Stimulated activated naive CD4-positive, alpha-beta T cell (primary cell): Measurements from ENCODE around the gene VAV2.

ENCODE experiments used
- DNase-seq, 6 experiments: peaks; one replicate each; lab custom pipeline; 2025; lab: John Stamatoyannopoulos, UW

VAV2 gene

DNA sequence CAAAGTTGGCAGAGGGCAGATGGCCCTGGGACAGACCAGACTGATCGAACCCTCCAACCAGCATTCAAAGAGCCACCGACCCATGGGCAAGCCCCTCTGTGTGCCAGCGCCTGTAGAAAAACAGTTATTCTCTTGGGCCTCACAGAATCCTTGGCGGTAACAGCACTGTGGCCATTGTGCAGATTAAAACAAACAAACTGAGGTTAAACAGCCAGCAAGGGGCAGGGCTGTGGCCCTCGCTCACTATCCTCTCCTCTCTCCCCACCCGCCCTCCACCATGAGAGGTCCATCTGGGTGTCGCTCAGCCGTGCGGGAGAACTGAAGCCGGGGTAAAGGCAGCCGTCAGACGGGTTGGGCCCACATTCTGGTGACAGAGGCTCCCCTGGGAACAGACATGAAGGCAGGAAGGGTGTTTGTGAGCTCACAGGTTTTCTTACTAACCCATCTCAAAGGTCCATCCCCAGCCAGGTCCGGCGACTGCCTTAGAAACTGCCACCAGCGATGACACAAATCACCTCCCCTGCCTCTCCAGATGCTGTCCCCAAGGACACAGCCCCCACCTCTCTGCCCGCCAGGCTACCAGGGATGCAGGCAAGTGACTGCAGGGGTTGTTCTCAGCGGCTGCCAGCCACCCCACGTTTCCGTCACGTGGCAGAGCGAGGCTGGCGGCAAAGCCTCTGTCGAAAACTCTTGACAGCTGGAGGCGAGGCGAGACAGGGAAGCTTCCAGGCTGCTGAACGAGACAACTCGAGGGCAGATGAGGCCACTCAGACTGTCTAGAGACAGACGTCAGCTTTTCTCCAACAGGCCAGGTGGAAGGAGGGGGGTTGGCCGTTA lies 178.2 kb downstream of the VAV2 start:
- DNase-seq: no peak

GRCh38 chr9:133812941-133813748 lies 179.0 kb downstream of the VAV2 start:
- no peak for DNase-seq

GRCh38 chr9:133812077-133812868 lies 179.9 kb downstream of the VAV2 start:
- no peak for DNase-seq

- no peak for DNase-seq
Measured at GRCh38 chr9:133811471-133811870, 180.7 kb downstream of the VAV2 start.

DNA sequence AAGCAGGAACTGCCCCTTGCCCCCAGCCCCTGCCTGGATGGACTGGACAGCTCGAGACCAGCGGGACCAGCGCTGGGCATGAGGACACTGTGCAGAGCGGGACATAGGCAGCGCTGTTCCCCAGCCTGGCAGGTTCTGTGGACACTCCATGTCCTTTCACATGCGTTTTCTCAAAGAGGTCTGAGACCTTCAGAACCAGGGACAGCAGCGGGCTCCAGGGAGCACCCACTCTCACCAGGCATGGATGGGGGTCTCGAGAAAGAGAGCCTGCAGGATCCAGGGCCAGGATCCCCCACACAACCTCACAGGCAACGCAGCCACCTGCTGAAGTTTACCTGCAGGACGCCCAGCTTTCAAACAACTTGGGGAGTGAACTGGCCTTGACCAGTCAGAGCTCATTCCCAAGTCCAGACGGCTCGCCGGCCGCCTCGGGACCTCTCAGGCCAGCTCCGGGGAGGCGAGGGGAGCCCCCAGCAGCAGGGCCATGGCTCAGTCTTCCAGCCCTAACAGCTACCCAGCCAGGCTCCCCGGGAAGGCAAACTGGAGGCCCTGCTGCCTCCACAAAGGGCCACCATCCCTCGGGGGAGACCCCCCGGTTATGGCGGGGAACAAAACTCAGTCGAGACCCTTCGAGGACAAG lies 181.4 kb downstream of the VAV2 start:
- DNase-seq: no peak

- no peak for DNase-seq
Measured at GRCh38 chr9:133809335-133809734, 182.8 kb downstream of the VAV2 start.

GRCh38 chr9:133807818-133808217 lies 184.3 kb downstream of the VAV2 start:
- no peak for DNase-seq

DNA sequence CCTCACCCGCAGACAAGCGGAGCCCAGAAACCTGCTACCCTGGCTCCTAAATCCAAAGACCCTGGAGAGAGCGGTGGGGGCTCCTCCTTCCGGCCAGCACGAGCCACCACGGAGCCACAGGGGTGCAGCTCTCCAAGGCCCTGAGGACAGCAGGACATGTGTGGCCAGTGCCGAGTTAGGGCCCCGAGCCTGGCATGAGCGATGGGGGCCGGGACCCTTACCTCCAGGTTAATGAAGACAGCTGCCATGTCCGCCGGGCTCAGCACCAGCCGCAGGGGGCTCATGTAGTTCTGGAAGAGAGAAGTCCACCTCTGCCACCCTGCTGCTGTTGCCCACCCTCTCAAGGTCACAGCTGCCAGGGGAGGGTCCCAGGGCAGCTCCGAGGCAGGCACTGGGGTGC lies 185.1 kb downstream of the VAV2 start:
- no peak for DNase-seq

DNA sequence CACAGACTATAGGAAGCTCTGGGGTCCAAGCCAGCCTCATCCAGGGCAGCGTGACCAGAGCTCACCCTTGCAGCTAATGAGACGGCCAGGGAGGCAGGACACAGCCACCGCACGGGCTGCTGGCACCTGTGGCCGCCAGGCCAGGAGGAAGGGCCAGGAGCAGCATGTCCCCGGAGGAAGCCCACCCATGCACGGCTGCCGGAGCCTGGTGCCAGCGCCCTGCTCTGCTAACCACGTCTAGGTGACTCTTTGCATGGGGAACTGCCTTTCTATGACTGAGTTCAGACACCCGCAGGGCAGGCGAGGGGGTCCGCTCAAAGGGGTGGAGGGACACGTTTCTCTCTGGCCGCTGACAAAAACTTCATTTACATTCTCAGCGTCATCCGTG lies 185.5 kb downstream of the VAV2 start:
- no peak for DNase-seq

GRCh38 chr9:133805876-133806622 lies 186.1 kb downstream of the VAV2 start:
- no peak for DNase-seq

- no peak for DNase-seq
Measured at GRCh38 chr9:133804199-133804598, 187.9 kb downstream of the VAV2 start.

- no peak for DNase-seq
Measured at GRCh38 chr9:133803745-133804144, 188.4 kb downstream of the VAV2 start.

GRCh38 chr9:133803028-133803585 lies 189.0 kb downstream of the VAV2 start:
- DNase-seq: no peak

DNA sequence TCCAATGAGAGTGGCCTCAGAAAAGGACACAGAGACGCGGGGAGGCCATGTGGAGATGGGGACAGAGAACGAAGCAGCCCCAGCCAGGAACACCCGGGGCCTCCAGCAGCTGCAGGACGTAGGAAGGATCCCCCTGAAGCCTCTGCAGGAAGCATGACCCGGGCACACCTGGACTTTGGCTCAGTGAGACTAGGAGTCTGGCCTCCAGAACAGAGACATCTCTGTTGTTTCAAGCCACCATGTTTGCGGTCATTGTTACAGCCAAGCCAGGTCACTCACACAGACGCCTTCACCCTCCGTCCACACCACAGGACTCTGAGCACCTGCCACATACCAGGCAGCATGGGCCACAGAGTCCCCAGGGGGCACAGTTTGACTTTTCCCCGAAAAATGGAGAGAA lies 190.4 kb downstream of the VAV2 start:
- DNase-seq: no peak

- no peak for DNase-seq
Measured at GRCh38 chr9:133800266-133800665, 191.9 kb downstream of the VAV2 start.

DNA sequence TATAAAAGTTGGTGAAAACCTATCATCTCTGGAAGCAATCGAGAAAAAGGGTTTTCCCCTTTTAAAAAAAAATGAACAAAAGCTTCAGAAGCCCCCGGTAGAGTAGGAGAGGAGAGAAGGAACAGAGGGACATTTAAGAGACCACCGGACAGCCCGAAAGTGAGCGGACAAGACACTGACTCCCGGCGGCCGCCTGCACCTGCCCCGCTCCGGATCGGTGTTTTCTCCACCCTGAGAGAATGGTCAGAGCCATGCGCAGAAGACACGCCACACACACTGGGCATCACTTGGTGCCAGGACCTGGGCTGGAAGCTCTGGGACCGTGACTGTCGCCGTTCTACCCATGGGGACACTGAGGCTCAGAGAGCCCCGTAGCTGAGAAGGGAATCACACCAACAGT lies 192.4 kb downstream of the VAV2 start:
- no peak for DNase-seq

GRCh38 chr9:133799106-133799505 lies 193.0 kb downstream of the VAV2 start:
- DNase-seq: no peak

- DNase-seq: no peak
Measured at GRCh38 chr9:133798160-133798559, 194.0 kb downstream of the VAV2 start.

DNA sequence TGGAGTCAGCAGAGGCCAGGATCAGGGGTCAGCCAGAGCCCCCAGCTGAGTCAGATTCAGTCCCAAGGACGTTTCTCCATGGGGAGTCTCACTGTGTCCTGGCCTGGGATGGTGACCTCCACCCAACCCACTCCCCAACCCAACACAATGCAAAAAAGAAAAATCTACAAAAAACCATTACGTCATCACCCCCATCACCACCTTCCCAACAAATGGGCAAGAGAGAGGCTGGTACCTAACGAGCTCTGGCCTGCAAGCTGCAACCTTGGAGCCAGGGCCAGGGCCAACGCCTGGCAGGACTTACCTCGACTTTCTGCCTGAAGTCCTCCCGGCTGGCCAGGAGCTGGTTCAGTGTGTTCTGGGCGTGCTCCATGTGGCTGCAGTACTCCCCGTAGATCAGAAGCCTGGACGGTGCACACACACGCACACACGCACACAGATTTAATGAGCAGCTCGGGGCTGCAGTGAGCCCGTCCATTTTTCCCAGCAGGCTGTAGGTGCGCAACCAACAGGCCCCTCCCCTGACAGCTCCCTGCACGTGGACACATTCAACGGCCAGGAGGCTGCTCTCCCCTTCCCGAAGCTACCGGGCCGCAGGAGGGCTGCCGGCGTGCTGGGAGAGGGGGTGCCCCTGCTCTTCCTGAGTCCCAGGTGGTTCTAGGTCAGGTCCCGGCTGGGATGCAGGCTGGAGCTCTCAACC lies 194.6 kb downstream of the VAV2 start:
- DNase-seq: no peak

DNA sequence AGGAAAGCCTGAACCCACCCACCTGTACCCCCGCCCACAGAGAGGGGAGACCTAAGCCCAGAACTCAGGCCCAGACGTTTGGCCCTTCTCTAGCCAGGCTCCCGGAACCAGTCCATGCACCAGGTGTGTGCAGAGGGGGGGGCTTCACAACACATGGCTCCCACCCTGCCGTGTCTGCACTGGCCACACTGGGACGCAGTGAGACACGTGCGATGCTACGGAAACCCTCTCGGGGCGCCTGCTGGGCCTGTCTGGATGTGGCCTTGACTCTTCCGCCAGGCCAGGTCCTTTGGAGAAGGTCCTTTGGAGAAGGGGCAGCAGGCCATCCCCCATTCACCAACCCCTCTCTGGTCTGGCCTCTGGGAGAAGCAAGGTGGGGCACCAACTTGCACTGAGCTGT lies 195.6 kb downstream of the VAV2 start:
- DNase-seq: no peak
